Ovary (tissue), 3 donors: ENCODE data around the gene PNPLA2.

ENCODE experiments used
- CTCF ChIP-seq, 3 donors: fragments of 450-650 bp in 2 of 3; fragments of 200-600 bp in 1 of 3; IDR thresholded peaks; one replicate each; pipeline versions ENCODE4 v1.5.1 to v1.8.0; 2016 to 2022; ENCODE audit warnings: antibody characterized with exemption in 3 of 3, mild to moderate bottlenecking in 1 of 3
- EP300 ChIP-seq: sonication (generic); formaldehyde crosslinking; IDR thresholded peaks from one replicate; pipeline ENCODE4 v1.6.1; 2017; ENCODE audit warnings: antibody characterized with exemption
- POLR2A ChIP-seq: fragments of 450-650 bp; IDR thresholded peaks from one replicate; pipeline ENCODE4 v1.6.1; 2017; ENCODE audit warnings: antibody characterized with exemption, mild to moderate bottlenecking, moderate library complexity
- donor health status: DM: no; HTN: no; CAD: no.

- TF ChIP-seq POLR2A (no peak), CTCF (IDR thresholded peaks at IDR 0.05) (no peak), EP300 (no peak)
Measured at GRCh38 chr11:863023-863909, 44.6 kb downstream of the PNPLA2 start.
